BLaER1 (cell line): Measurements from ENCODE around the gene MBD3L3.
"Not testable (repeated sequence)": the region's sequence is repeated elsewhere in the genome, so short reads cannot be mapped to it uniquely, and the experiment has no call there.

ENCODE experiments used
- H3K27ac ChIP-seq: shearing (Covaris generic); formaldehyde crosslinking; 2 replicates; pipeline ENCODE4 v1.8.1; 2022
- H3K27me3 ChIP-seq: shearing (Covaris generic); formaldehyde crosslinking; 2 replicates; pipeline ENCODE4 v1.8.1; 2022
- H3K36me3 ChIP-seq: shearing (Covaris generic); formaldehyde crosslinking; 2 replicates; pipeline ENCODE4 v1.8.1; 2022
- H3K4me1 ChIP-seq: shearing (Covaris generic); formaldehyde crosslinking; 2 replicates; pipeline ENCODE4 v1.8.1; 2022
- H3K4me2 ChIP-seq: shearing (Covaris generic); formaldehyde crosslinking; 2 replicates; pipeline ENCODE4 v1.8.1; 2022
- H3K4me3 ChIP-seq: shearing (Covaris generic); formaldehyde crosslinking; 2 replicates; pipeline ENCODE4 v1.8.1; 2022
- H3K9ac ChIP-seq: shearing (Covaris generic); formaldehyde crosslinking; 2 replicates; pipeline ENCODE4 v1.8.1; 2022
- H3K9me3 ChIP-seq: shearing (Covaris generic); formaldehyde crosslinking; 2 replicates; pipeline ENCODE4 v1.8.1; 2022
- H4K20me1 ChIP-seq: shearing (Covaris generic); formaldehyde crosslinking; 2 replicates; pipeline ENCODE4 v1.8.1; 2022
- Cebpa-rat ChIP-seq: shearing (Covaris generic); IDR thresholded peaks from 2 replicates; pipeline ENCODE4 v1.8.1; 2022

MBD3L3 gene

DNA sequence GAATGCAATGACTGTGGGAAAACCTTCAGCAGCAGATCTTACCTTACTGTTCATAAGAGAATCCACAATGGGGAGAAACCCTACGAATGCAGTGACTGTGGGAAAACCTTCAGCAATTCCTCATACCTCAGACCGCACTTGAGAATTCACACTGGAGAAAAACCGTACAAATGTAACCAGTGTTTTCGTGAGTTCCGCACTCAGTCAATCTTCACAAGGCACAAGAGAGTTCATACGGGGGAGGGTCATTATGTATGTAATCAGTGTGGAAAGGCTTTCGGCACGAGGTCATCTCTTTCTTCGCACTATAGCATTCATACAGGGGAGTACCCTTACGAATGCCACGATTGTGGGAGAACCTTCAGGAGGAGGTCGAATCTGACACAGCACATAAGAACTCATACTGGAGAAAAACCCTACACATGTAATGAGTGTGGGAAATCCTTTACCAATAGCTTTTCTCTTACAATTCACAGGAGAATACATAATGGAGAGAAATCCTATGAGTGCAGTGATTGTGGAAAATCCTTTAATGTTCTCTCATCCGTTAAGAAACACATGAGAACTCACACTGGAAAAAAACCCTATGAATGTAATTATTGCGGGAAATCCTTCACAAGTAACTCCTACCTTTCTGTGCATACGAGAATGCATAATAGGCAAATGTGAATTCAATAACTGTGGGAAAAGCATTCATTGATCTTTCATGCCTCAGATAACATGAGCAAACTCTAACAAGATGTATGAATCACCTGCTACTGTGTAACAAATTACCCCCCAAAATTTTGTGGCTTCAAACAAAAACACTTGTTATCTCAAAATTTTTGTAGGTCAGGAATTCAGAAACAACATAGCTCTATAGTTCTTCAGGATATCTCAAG lies 24.8 kb upstream of the MBD3L3 start:
- Histone ChIP-seq H3K27ac (no peak overlapping the region), H3K4me2 (no peak overlapping the region), H3K36me3 (peaks cover 100% of the 10 kb centered on the region), H3K9me3 (peaks cover 100% of the 10 kb centered on the region), H3K9ac (no peak overlapping the region), H3K27me3 (no peaks in the 10 kb centered on the region), H3K4me3 (peak overlapping the region; percentile 50), H3K4me1 (no peaks in the 10 kb centered on the region), H4K20me1 (no peaks in the 10 kb centered on the region)
- TF ChIP-seq Cebpa-rat, result no peak

GRCh38 chr19:7078008-7078407 lies 19.5 kb upstream of the MBD3L3 start:
- Histone ChIP-seq H3K4me1 (no peaks in the 10 kb centered on the region), H3K4me3 (peak overlapping the region; percentile 23; the same call in 1 of the 2 replicates), H3K9me3 (peaks cover 80% of the 10 kb centered on the region)

DNA sequence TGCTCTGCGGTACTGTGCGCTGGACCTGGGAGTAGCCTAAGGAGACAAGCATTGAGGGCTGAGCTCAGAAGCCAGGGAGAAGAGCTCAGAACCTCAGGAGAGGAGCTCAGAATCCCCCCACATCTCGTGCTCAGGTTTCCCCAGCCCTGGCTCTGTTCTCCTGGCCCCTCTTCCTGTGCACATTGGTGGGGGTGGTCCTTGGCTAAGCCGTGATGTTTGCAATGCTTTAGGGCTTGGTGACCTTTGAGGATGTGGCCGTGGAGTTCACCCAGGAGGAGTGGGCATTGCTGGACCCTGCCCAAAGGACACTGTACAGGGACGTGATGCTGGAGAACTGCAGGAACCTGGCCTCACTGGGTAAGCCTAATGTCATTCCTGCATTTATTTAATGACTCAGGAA lies 17.7 kb upstream of the MBD3L3 start:
- Histone ChIP-seq H3K36me3 (peaks cover 100% of the 10 kb centered on the region), H3K4me2 (no peak overlapping the region), H3K4me1 (0 out of 2 replicates have a peak, but pooled peaks cover under 1% of the 10 kb centered on the region), H3K9ac (no peak overlapping the region), H3K27ac (no peak overlapping the region), H3K4me3 (no peak overlapping the region), H3K27me3 (no peaks in the 10 kb centered on the region), H4K20me1 (no peaks in the 10 kb centered on the region), H3K9me3 (peaks cover 61% of the 10 kb centered on the region)
- TF ChIP-seq Cebpa-rat, result no peak

More at GRCh38 chr19:7078008-7078407, 19.5 kb upstream of the MBD3L3 start:
- Histone ChIP-seq H3K36me3 (peaks cover 100% of the 10 kb centered on the region), H3K27ac (no peak overlapping the region), H4K20me1 (no peaks in the 10 kb centered on the region), H3K9ac (no peak overlapping the region), H3K27me3 (no peaks in the 10 kb centered on the region), H3K4me2 (no peak overlapping the region)
- no peak for TF ChIP-seq Cebpa-rat

DNA sequence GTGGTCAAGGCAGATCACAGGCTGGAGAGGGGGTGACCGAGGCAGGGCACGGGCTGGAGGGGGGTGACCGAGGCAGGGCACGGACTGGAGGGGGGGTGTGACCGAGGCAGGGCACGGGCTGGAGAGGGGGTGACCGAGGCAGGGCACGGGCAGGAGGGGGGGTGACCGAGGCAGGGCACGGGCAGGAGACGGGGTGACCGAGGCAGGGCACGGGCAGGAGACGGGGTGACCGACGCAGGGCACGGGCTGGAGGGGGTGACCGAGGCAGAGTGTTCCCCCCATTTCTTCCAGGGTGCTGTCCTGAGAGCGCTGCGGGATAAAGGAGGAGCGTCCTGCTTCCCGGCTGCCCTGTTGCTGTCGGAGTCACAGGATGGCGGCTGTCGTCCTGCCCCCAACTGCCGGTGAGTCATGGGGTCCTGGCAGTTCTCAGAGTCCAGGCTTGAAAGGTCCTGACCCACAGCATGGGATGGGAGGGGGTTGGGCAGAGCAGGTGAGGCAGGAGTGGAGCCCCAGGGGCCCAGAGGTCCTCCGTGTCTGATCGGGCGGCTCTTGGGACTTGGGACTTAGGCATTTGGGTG lies 16.3 kb upstream of the MBD3L3 start:
- Histone ChIP-seq H4K20me1 (peaks cover 7% of the 10 kb centered on the region; the same call in 1 of the 2 replicates), H3K9me3 (peaks cover 48% of the 10 kb centered on the region), H3K27me3 (no peaks in the 10 kb centered on the region), H3K27ac (no peak overlapping the region), H3K4me1 (peaks cover 12% of the 10 kb centered on the region), H3K9ac (no peak overlapping the region), H3K4me2 (no peak overlapping the region), H3K36me3 (peaks cover 93% of the 10 kb centered on the region), H3K4me3 (no peak overlapping the region)
- no peak for TF ChIP-seq Cebpa-rat

DNA sequence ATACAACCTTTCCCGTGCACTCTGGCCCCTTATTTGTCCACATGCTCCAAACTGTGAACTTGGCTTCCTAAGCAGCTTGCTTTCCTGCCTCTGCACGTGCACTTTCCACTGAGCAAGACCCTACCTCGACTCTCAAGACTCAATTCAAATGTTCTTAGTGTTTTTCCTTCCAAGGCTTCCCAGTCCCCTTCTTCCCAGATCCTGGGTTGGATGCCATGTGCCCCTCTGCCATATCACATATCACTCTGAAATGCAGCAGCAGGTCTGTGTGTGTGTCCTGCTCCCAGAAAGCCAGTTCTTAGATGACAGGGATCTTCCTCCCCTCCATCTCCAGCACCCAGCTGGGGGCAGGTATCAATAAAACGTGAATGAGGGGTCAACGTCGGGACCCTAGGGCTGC lies 14.1 kb upstream of the MBD3L3 start:
- Histone ChIP-seq H3K4me3 (no peak overlapping the region), H3K27me3 (no peaks in the 10 kb centered on the region), H4K20me1 (peaks cover 10% of the 10 kb centered on the region; the same call in 1 of the 2 replicates), H3K9me3 (peaks cover 25% of the 10 kb centered on the region), H3K4me1 (peaks cover 16% of the 10 kb centered on the region), H3K4me2 (no peak overlapping the region), H3K36me3 (peaks cover 70% of the 10 kb centered on the region), H3K27ac (no peak overlapping the region), H3K9ac (no peak overlapping the region)
- TF ChIP-seq Cebpa-rat, result no peak

- H3K4me1 ChIP-seq, result peaks cover 16% of the 10 kb centered on the region
- peak overlapping the region; percentile 90 for H3K27ac ChIP-seq
- peaks cover 10% of the 10 kb centered on the region; the same call in 1 of the 2 replicates for H4K20me1 ChIP-seq
- peaks cover 4% of the 10 kb centered on the region; the same call in 1 of the 2 replicates for H3K9me3 ChIP-seq
- H3K27me3 ChIP-seq, result no peaks in the 10 kb centered on the region
- H3K36me3 ChIP-seq, result peaks cover 44% of the 10 kb centered on the region
- H3K9ac ChIP-seq, result peak overlapping the region; percentile 91
- H3K4me3 ChIP-seq, result peak overlapping the region; percentile 98
- no peak for TF ChIP-seq Cebpa-rat
- H3K4me2 ChIP-seq, result peak overlapping the region; percentile 90
Measured at GRCh38 chr19:7069904-7070226, 11.4 kb upstream of the MBD3L3 start.

GRCh38 chr19:7069042-7069903 lies 10.8 kb upstream of the MBD3L3 start, which contains the start of gene ZNF557:
Gene ZNF557 (plus strand): TSS chr19:7069703. CDS start chr19:7075075, 5,372 bp downstream.
- TF ChIP-seq Cebpa-rat, result no peak
- Histone ChIP-seq H3K9me3 (peaks cover 4% of the 10 kb centered on the region; the same call in 1 of the 2 replicates), H3K4me3 (peak within 1 kb of the TSS; percentile 98), H3K4me1 (peaks cover 16% of the 10 kb centered on the region), H4K20me1 (peaks cover 10% of the 10 kb centered on the region; the same call in 1 of the 2 replicates), H3K4me2 (peak within 1 kb of the TSS; percentile 90), H3K27me3 (no peaks in the 10 kb centered on the region), H3K9ac (peak within 1 kb of the TSS; percentile 91), H3K27ac (peak within 1 kb of the TSS; percentile 90), H3K36me3 (peaks cover 38% of the 10 kb centered on the region)

GRCh38 chr19:7068599-7068998 lies 10.1 kb upstream of the MBD3L3 start:
- H3K27me3 ChIP-seq, result no peaks in the 10 kb centered on the region
- TF ChIP-seq Cebpa-rat, result no peak
- H3K27ac ChIP-seq, result no peak overlapping the region
- H3K9me3 ChIP-seq, result peaks cover 4% of the 10 kb centered on the region; the same call in 1 of the 2 replicates
- peaks cover 16% of the 10 kb centered on the region for H3K4me1 ChIP-seq
- H3K36me3 ChIP-seq, result peaks cover 31% of the 10 kb centered on the region
- no peak overlapping the region for H3K4me3 ChIP-seq
- peaks cover 10% of the 10 kb centered on the region; the same call in 1 of the 2 replicates for H4K20me1 ChIP-seq
- H3K4me2 ChIP-seq, result peak overlapping the region; percentile 43; the same call in 1 of the 2 replicates
- H3K9ac ChIP-seq, result no peak overlapping the region

DNA sequence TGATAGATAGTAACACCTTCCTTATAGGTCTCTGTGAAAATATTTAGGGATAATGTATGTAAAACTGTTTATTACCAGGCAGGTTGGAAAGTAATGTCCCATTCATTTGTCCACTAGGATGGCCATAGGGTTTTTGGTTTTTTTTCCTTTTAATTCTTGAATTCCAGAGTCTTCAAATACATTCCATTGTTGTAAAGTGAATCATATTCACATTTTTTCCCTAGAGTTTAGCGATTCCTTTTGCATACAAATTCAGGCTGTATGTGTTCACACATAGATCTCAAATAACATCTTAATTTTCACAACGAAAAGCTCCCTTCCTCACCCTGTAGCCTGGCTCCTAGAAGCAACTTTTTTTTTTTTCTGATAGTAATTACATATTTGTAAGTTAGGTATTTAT lies 9.2 kb upstream of the MBD3L3 start:
- Histone ChIP-seq H3K27me3 (no peaks in the 10 kb centered on the region), H3K9ac (no peak overlapping the region), H3K4me3 (no peak overlapping the region), H3K4me2 (no peak overlapping the region), H4K20me1 (peaks cover 10% of the 10 kb centered on the region; the same call in 1 of the 2 replicates), H3K36me3 (peaks cover 22% of the 10 kb centered on the region), H3K27ac (no peak overlapping the region), H3K9me3 (peaks cover 4% of the 10 kb centered on the region; the same call in 1 of the 2 replicates), H3K4me1 (peaks cover 16% of the 10 kb centered on the region)
- TF ChIP-seq Cebpa-rat, result no peak

DNA sequence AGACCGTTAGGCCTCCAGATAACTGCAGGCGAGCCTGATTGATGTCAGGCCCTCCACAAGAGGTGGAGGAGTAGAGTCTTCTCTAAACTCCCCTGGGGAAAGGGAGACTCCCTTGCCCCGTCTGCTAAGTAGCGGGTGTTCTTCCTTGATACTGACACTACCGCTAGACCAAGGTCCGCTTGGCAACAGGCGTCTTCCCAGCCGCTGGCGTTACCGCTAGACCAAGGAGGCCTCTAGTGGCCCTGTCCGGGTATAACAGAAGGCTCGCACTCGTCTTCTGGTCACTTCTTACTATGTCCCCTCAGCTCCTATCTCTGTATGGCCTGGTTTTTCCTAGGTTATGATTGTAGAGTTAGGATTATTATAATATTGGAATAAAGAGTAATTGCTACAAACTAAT lies 8.6 kb upstream of the MBD3L3 start:
- not testable (repeated sequence) for H4K20me1 ChIP-seq, H3K4me3 ChIP-seq, H3K9me3 ChIP-seq, H3K9ac ChIP-seq, H3K27me3 ChIP-seq, H3K27ac ChIP-seq, H3K4me2 ChIP-seq
- peaks cover 16% of the 10 kb centered on the region for H3K36me3 ChIP-seq
- peaks cover 16% of the 10 kb centered on the region for H3K4me1 ChIP-seq
